ENCODE data around the gene EYS.

The EYS gene

GRCh38 chr6:64932486-64932885 lies 774.5 kb downstream of the EYS start:
- DNase-seq (ENCODE audit: low read depth): no peak
- no peak overlapping the region for H3K4me3 ChIP-seq (ENCODE audit: low read depth, low read length)
- TF ChIP-seq MYC (IDR thresholded peaks at IDR 0.05; ENCODE audit: low read depth, low read length) (no peak), CTCF (IDR thresholded peaks at IDR 0.05; ENCODE audit: low read depth, low read length) (no peak), MAX (IDR thresholded peaks at IDR 0.05; ENCODE audit: low read depth, low read length) (no peak), POLR2A (IDR thresholded peaks at IDR 0.05; ENCODE audit: extremely low read depth, insufficient read length) (no peak)

GRCh38 chr6:64930681-64931080 lies 776.3 kb downstream of the EYS start:
- H3K4me3 ChIP-seq (ENCODE audit: low read depth, low read length): no peak overlapping the region
- DNase-seq (ENCODE audit: low read depth): no peak
- no peak for TF ChIP-seq POLR2A (IDR thresholded peaks at IDR 0.05; ENCODE audit: extremely low read depth, insufficient read length)
- no peak for TF ChIP-seq CTCF (IDR thresholded peaks at IDR 0.05; ENCODE audit: low read depth, low read length)
- no peak for TF ChIP-seq MAX (IDR thresholded peaks at IDR 0.05; ENCODE audit: low read depth, low read length)
- TF ChIP-seq MYC (IDR thresholded peaks at IDR 0.05; ENCODE audit: low read depth, low read length): no peak

GRCh38 chr6:64926051-64926450 lies 781.0 kb downstream of the EYS start:
- no peak overlapping the region for H3K4me3 ChIP-seq (ENCODE audit: low read depth, low read length)
- DNase-seq (ENCODE audit: low read depth): no peak
- TF ChIP-seq CTCF (IDR thresholded peaks at IDR 0.05; ENCODE audit: low read depth, low read length): no peak
- TF ChIP-seq MYC (IDR thresholded peaks at IDR 0.05; ENCODE audit: low read depth, low read length): no peak
- no peak for TF ChIP-seq MAX (IDR thresholded peaks at IDR 0.05; ENCODE audit: low read depth, low read length)
- TF ChIP-seq POLR2A (IDR thresholded peaks at IDR 0.05; ENCODE audit: extremely low read depth, insufficient read length): no peak

GRCh38 chr6:64920257-64920656 lies 786.8 kb downstream of the EYS start:
- DNase-seq (ENCODE audit: low read depth): no peak
- no peak for TF ChIP-seq POLR2A (IDR thresholded peaks at IDR 0.05; ENCODE audit: extremely low read depth, insufficient read length)
- TF ChIP-seq CTCF (IDR thresholded peaks at IDR 0.05; ENCODE audit: low read depth, low read length): no peak
- TF ChIP-seq MYC (IDR thresholded peaks at IDR 0.05; ENCODE audit: low read depth, low read length): no peak
- TF ChIP-seq MAX (IDR thresholded peaks at IDR 0.05; ENCODE audit: low read depth, low read length): no peak
- H3K4me3 ChIP-seq (ENCODE audit: low read depth, low read length): no peak overlapping the region

GRCh38 chr6:64914124-64914523 lies 792.9 kb downstream of the EYS start:
- H3K4me3 ChIP-seq (ENCODE audit: low read depth, low read length): no peak overlapping the region
- DNase-seq (ENCODE audit: low read depth): no peak
- TF ChIP-seq MAX (IDR thresholded peaks at IDR 0.05; ENCODE audit: low read depth, low read length) (no peak), CTCF (IDR thresholded peaks at IDR 0.05; ENCODE audit: low read depth, low read length) (no peak)

GRCh38 chr6:64912966-64913365 lies 794.1 kb downstream of the EYS start:
- H3K4me3 ChIP-seq (ENCODE audit: low read depth, low read length): no peak overlapping the region
- no peak for TF ChIP-seq MYC (IDR thresholded peaks at IDR 0.05; ENCODE audit: low read depth, low read length)
- no peak for TF ChIP-seq MAX (IDR thresholded peaks at IDR 0.05; ENCODE audit: low read depth, low read length)
- TF ChIP-seq POLR2A (IDR thresholded peaks at IDR 0.05; ENCODE audit: extremely low read depth, insufficient read length): no peak
- TF ChIP-seq CTCF (IDR thresholded peaks at IDR 0.05; ENCODE audit: low read depth, low read length): no peak
- no peak for DNase-seq (ENCODE audit: low read depth)
